Measurements from ENCODE around the gene ADAMTS15.

ADAMTS15 gene

GRCh38 chr11:130480186-130480585, 31.7 kb downstream of the ADAMTS15 start:
- DNase-seq: no peak

GRCh38 chr11:130480711-130481140, 32.3 kb downstream of the ADAMTS15 start:
- no peak for DNase-seq

- no peak for DNase-seq
Observed at GRCh38 chr11:130483124-130483523, 34.7 kb downstream of the ADAMTS15 start.

DNA sequence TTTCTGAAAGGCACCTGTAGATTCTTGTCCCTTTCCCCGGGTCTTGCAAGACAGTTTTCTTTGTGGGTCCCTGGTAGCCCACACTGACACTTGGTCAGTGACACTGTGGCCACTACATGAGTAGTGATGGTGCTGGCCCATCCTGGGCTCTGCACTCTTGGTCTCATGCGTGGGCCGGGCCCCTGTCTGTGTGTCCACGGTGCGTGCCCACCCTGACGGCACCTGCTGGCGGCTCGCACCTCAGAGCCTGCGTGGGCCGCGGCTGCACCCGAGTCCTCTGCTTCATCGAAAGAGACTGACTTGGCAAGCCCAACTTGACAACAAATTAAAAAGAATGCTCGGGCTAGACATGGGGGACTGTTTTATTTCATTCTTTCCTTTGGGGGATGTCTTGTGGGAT, 37.5 kb downstream of the ADAMTS15 start:
- DNase-seq: no peak

- no peak for DNase-seq
Observed at GRCh38 chr11:130486391-130486836, 38.0 kb downstream of the ADAMTS15 start.

DNA sequence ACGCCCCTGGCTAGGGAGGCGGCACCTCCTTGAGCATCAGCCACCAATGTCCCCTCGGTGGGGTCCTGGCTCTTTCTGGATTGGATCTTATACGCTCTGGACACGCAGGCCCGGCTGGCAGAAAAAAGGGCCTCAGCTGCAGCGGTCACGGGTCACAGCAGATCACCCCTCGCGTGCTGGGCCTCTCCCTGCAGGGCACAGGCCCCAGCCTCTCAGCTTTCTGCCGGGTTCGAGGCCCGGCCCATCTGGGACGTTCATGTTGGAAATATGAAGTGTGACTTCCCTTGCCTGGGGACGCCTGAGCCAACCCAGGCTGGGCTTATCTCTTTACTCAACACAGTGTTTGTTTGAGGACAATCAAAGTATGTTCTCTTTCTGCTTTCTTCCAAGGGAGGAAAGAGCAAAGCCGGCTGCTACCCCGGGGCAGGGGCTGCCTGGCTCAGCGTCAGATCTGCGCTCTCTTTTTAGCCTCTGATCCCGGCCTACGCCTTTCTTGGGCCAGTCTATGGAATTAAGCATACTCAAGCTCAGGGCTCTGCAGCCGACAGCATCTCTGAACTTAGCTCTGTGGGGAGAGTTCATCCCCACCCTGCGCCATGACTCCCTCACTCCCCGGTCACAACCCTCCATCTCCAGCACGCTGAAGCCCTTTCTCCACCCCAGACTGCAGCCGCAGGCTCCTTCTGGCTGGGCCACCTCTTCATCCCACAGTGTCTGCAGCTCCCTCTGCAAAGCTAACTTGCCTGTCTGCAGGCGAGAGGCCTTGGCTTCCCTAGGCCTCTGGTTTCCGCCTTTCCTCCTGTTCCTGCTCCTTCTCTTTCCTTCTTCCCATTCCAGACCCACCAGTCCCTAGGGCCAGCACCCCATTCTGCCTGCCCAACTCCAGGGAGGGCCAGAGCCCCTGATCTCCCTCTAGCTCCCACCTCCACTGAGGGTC, 38.8 kb downstream of the ADAMTS15 start:
- DNase-seq: no peak

GRCh38 chr11:130487924-130488815, 39.7 kb downstream of the ADAMTS15 start:
- DNase-seq: no peak

DNA sequence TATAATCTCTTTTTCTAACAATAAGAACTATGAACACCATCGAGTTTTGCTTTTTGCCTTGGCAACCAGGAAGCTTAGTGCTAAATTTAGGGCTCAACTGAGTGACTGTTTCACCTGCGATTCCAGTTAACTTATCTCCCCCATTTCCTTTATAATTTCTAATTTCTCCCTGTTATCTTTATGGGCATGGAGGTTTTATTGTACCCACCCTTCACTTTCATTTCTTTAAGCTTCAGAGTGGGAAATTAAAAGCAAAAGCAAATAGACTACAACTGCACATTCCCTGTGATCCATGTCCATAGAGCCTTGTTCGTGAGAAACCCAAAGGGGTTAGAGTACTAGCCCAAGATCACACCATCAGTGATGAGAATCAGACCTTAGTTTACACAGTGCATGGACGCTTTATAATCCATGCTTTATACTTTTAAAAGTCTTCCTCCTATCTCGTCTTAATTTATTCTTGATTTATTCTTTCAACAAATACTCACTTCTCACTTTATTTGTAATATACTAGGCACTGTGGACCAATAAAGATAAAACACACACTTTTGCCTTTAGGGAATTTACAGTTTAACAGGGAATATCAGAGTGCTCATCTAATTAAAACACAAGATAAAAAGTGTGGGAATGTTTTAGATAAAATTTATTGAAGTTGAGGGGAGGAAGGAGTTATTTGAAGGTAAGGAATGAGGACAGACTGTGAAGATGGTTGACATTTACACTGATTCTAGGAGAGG, 40.6 kb downstream of the ADAMTS15 start:
- DNase-seq: no peak

- DNase-seq: no peak
Observed at GRCh38 chr11:130489716-130490115, 41.3 kb downstream of the ADAMTS15 start.

GRCh38 chr11:130490682-130491449, 42.4 kb downstream of the ADAMTS15 start:
- DNase-seq: no peak

DNA sequence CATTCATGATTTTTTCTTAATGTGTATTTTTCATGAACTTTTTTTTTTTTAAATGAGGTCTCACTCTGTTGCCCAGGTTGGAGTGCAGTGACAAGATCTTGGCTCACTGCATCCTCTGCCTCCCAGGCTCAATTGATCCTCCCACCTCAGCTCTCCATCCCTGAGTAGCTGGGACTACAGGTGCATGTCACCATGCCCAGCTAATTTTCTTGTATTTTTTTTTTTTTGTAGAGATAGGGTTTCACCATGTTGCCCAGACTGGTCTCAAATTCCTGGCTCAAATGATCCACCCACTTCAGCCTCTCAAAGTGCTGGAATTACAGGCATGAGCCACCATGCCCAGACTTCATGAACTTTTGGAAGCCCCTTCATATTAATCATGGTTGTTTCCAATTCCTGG, 49.7 kb downstream of the ADAMTS15 start:
- DNase-seq: no peak

- DNase-seq: no peak
Observed at GRCh38 chr11:130499828-130500227, 51.4 kb downstream of the ADAMTS15 start.

- DNase-seq: no peak
Observed at GRCh38 chr11:130504317-130504716, 55.9 kb downstream of the ADAMTS15 start.

GRCh38 chr11:130508913-130509312, 60.5 kb downstream of the ADAMTS15 start:
- no peak for DNase-seq

- DNase-seq: no peak
Observed at GRCh38 chr11:130509942-130510341, 61.5 kb downstream of the ADAMTS15 start.

GRCh38 chr11:130510407-130511006, 62.1 kb downstream of the ADAMTS15 start:
- no peak for DNase-seq

GRCh38 chr11:130511765-130512164, 63.3 kb downstream of the ADAMTS15 start:
- DNase-seq: no peak

DNA sequence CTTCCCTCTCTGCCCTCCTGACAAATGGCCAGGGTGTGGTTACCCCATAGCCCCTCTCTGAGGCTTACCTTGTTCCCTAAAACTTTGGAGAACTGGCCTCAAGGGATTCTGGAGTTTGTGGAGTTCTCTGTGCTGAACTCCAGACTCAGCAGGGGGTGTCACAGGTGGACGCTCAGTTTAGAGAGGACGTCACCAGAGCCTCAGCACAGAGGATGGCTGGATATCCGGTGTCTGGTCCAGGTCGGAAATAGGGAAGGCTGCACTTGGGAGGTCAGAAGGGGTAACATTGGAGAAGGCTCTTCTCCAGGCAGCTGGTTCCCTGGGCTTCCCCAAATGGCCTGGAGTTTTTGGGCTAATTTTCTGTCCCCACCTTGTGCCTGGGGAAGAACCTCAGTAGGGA, 64.2 kb downstream of the ADAMTS15 start:
- DNase-seq: no peak

- DNase-seq: no peak
Observed at GRCh38 chr11:130513132-130513531, 64.7 kb downstream of the ADAMTS15 start.

- DNase-seq: no peak
Observed at GRCh38 chr11:130514316-130514715, 65.9 kb downstream of the ADAMTS15 start.

DNA sequence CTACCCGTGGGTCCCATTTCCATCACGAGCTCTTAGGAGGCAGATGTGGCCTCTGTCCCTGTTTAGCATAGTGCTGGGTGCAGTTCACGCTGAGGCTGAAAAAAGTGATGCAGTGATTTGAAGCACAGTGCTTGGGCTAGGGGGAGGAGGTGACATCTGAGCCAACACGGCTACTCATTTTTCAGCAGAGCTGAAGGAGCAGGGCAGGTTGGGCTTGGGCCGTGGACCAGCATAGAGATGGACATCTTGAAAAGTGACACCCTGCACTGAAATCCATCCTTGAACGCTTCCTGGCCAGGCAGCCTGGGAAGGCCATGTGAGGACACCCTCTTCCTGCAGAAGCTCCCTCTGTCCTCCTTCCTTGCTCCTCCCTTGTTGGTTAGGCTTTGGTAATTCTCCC, 66.4 kb downstream of the ADAMTS15 start:
- no peak for DNase-seq
